Naive thymus-derived CD4-positive, alpha-beta T cell (primary cell): Measurements from ENCODE around the gene MBP. TPM values are rescaled to one million over a fixed set of nuclear protein-coding genes. Genes with fewer than 3 reads are reported as not detected.

Experiments
- ATAC-seq: fragments of 150-1000 bp; cut with Tn5 transposase; 2 replicates; pipeline ENCODE4 v1.10.0; 2021; ENCODE audit warnings: mild to moderate bottlenecking, moderate library complexity
- CTCF ChIA-PET: fragments of 350-600 bp; sonication (Branson Sonifier 250); formaldehyde crosslinking; loops from one replicate; lab custom pipeline; 2021; ENCODE audit warnings: antibody characterized with exemption; lab: Charles Lee
- POLR2A ChIA-PET: fragments of 350-600 bp; sonication (Branson Sonifier 250); formaldehyde crosslinking; loops from one replicate; lab custom pipeline; 2021; ENCODE audit warnings: antibody characterized with exemption, inconsistent platforms; lab: Charles Lee
- DNase-seq, 9 donors: peaks; one replicate each; pipeline versions ENCODE4 v3.0.0 to v3.0.0-alpha.2; 2020 to 2022; ENCODE audit warnings: mixed read lengths in 1 of 9
- H3K27ac ChIP-seq: one replicate; pipeline ENCODE4 v1.7.0; 2013; ENCODE audit warnings: mild to moderate bottlenecking, low read depth, low read length, moderate library complexity
- H3K27me3 ChIP-seq, 2 donors: one replicate each; pipeline ENCODE4 v1.7.0; 2013; ENCODE audit warnings: low read length in 2 of 2, mild to moderate bottlenecking in 2 of 2, moderate library complexity in 2 of 2; ENCODE audit not compliant: control insufficient read depth in 2 of 2, insufficient read depth in 2 of 2
- H3K36me3 ChIP-seq, 3 experiments: 1 replicate in 2 of 3; 2 replicates in 1 of 3; pipeline ENCODE4 v1.7.0; 2013; ENCODE audit warnings: low read length in 3 of 3, mild to moderate bottlenecking in 3 of 3, moderate library complexity in 1 of 3; ENCODE audit not compliant: insufficient read depth in 3 of 3, control insufficient read depth in 2 of 3
- H3K4me1 ChIP-seq, 2 donors: one replicate each; pipeline ENCODE4 v1.7.0; 2013; ENCODE audit warnings: low read length in 2 of 2, mild to moderate bottlenecking in 2 of 2, moderate library complexity in 1 of 2; ENCODE audit not compliant: control insufficient read depth in 2 of 2, insufficient read depth in 2 of 2
- H3K4me3 ChIP-seq: 2 replicates; pipeline ENCODE4 v1.7.0; 2013; ENCODE audit warnings: mild to moderate bottlenecking, low read length
- H3K9me3 ChIP-seq, 3 experiments: 1 replicate in 2 of 3; 2 replicates in 1 of 3; pipeline ENCODE4 v1.7.0; 2013; ENCODE audit warnings: low read length in 3 of 3; ENCODE audit not compliant: control insufficient read depth in 2 of 3
- H3K27ac Mint-ChIP-seq, 9 donors: one replicate each; pipeline ENCODE4 v1.8.0; 2020 to 2022; ENCODE audit warnings: mixed read lengths in 9 of 9, mild to moderate bottlenecking in 8 of 9, moderate library complexity in 5 of 9, inconsistent platforms in 2 of 9
- H3K27me3 Mint-ChIP-seq, 5 donors: one replicate each; pipeline ENCODE4 v1.8.0; 2021 to 2022; ENCODE audit warnings: mixed read lengths in 5 of 5, mild to moderate bottlenecking in 1 of 5
- H3K36me3 Mint-ChIP-seq, 5 donors: one replicate each; pipeline ENCODE4 v1.8.0; 2020 to 2022; ENCODE audit warnings: mixed read lengths in 5 of 5, mild to moderate bottlenecking in 3 of 5, inconsistent platforms in 1 of 5
- H3K4me1 Mint-ChIP-seq, 7 donors: one replicate each; pipeline ENCODE4 v1.8.0; 2020 to 2022; ENCODE audit warnings: mixed read lengths in 7 of 7, mild to moderate bottlenecking in 3 of 7, inconsistent platforms in 1 of 7
- H3K4me3 Mint-ChIP-seq, 10 donors: one replicate each; pipeline ENCODE4 v1.8.0; 2020 to 2022; ENCODE audit warnings: mild to moderate bottlenecking in 10 of 10, mixed read lengths in 10 of 10, moderate library complexity in 6 of 10, inconsistent platforms in 2 of 10
- H3K9me3 Mint-ChIP-seq, 11 donors: one replicate each; pipeline ENCODE4 v1.8.0; 2020 to 2022; ENCODE audit warnings: mixed read lengths in 11 of 11, mild to moderate bottlenecking in 4 of 11, inconsistent platforms in 1 of 11, moderate library complexity in 1 of 11
- intact Hi-C, 2 donors: fragments of 100-400 bp; cut with micrococcal nuclease; formaldehyde crosslinking; loops; one replicate each; pipeline ENCODE4 v1.15.1; 2023
- polyA plus RNA-seq, 2 donors: library from polyadenylated mRNA; unstranded; fragments of 300-500 nt; fragmentation: Illumina TruSeq; gene quantifications; one replicate each; pipeline ENCODE4 v1.2.3, GENCODE V29; 2021
- total RNA-seq, 6 experiments: library from RNA in 5 of 6; stranded (reverse) in 5 of 6; gene quantifications; 1 replicate in 5 of 6; 2 replicates in 1 of 6; pipeline ENCODE4 v1.2.3 and lab custom pipeline; 2021 to 2026

Gene MBP
- total and polyA plus RNA-seq, 7 experiments from 2014 or later, result 88.3 to 152 (median 107) TPM

DNA sequence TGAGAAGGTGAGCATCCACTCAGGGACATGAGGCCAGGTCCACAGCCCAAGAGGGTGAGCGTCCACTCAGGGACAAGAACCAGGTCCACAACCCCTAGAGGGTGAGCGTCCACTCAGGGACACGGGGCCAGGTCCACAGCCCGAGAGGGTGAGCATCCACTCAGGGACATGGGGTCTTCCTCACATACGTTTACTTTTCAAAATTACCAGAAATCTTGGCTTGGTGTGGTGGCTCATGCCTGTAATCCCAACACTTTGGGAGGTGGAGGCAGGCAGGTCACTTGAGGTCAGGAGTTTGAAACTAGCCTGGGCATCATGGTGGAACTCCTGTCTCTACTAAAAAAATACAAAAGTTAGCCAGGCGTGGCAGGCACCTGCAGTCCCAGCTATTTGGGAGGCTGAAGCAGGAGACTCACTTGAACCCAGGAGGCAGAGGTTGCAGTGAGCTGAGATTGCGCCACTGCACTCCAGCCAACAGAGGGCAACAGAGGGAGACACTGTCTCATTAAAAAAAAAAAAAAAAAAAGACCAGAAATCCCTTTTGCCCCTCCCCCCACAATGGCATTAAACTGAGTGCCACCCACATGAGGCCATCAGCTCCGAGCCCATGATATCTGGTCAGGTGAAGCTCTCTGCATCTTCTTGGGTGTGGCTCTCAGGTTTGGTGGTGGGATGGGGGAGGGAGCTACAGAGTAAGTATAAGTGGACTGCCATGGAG is 9.0 kb upstream of the MBP start:
- Histone ChIP-seq H3K4me1 (peaks cover 19 to 24% of the 10 kb centered on the region in 2 donors), H3K4me3 (no peak overlapping the region), H3K27ac (no peak overlapping the region), H3K36me3 (no peaks in the 10 kb centered on the region), H3K27me3 (no peaks in the 10 kb centered on the region), H3K9me3 (peaks cover 0 to 13% (median 10%) of the 10 kb centered on the region in 3 experiments)
- Mint-ChIP-seq H3K4me1 (peaks cover 28 to 49% (median 42%) of the 10 kb centered on the region in 7 donors), H3K27me3 (no peaks in the 10 kb centered on the region), H3K9me3 (peaks cover 4 to 42% (median 21%) of the 10 kb centered on the region in 11 donors), H3K27ac (peak overlapping the region; percentile 60 to 97 (median 86)), H3K4me3 (peak overlapping the region in 4 of 10 donors; percentile 43 to 62 (median 48)), H3K36me3 (peaks cover 6 to 32% (median 13%) of the 10 kb centered on the region in 5 donors)
- DNase-seq (no peak), ATAC-seq (no peak)
- intact Hi-C loops, result loop anchor here in 1 of 2 donors (2.0 kb wide), 2 partner anchors 17 to 65 kb away; no protein-coding TSS in a partner anchor
- POLR2A ChIA-PET, result interaction anchor here (1.1 to 12.0 kb wide), 8 partner anchors 10 to 88 kb away, joined by 3 to 83 read pairs (median 6); partner anchors contain the start of gene MBP
- CTCF ChIA-PET, result interaction anchor here (0.6 to 2.5 kb wide), 4 partner anchors 10 to 141 kb away, joined by 3 to 9 read pairs (median 6); partner anchors contain the start of gene MBP

DNA sequence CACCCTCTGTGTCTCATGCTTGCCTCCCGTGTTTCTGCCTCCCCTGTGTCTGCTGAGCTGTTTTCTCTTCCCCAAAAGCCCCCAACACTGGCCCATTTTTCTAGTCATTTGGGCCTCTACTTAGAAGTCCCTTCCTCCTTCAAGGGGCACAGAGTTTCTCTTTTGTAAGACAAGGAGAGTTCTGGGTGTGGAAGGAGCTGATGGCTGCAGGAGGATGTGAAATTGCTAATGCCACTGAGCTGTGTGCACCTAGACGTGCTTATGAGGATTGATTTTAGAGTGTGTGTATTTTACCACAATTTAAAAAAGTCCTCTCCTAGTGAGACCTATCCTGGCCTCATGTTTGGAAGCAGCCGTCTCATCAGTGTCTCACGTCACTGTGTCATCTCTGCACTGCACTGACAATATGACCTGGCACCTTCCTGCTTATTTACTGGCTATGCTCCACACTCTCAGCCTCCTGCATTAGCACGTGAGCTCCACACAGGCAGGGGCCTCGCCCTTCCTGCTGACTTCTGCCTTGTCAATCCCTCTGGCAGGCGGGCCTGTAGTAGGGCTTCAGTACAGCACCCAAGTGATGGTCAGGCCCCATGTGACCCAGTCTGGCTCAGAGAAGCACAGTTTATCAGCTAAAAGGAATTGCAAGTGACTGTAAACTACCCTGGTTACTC is 8.0 kb upstream of the MBP start:
- intact Hi-C loops, result loop anchor here (1.0 to 2.0 kb wide), 3 partner anchors 8 to 66 kb away; partner anchors contain the start of gene MBP (in 1 of the 2)
- Mint-ChIP-seq H3K36me3 (peaks cover 6 to 32% (median 13%) of the 10 kb centered on the region in 5 donors), H3K27me3 (no peaks in the 10 kb centered on the region), H3K27ac (peak overlapping the region; percentile 65 to 97 (median 86)), H3K4me1 (peaks cover 21 to 48% (median 33%) of the 10 kb centered on the region in 7 donors), H3K4me3 (peak overlapping the region; percentile 4 to 62 (median 43)), H3K9me3 (peaks cover 4 to 42% (median 21%) of the 10 kb centered on the region in 11 donors)
- Histone ChIP-seq H3K4me3 (no peak overlapping the region), H3K36me3 (no peaks in the 10 kb centered on the region), H3K27me3 (no peaks in the 10 kb centered on the region), H3K9me3 (peaks cover 0 to 13% (median 10%) of the 10 kb centered on the region in 3 experiments), H3K4me1 (peaks cover 19 to 20% of the 10 kb centered on the region in 2 donors), H3K27ac (peak overlapping the region; percentile 14)
- ChIA-PET POLR2A (interaction anchor here (1.1 to 12.0 kb wide), 8 partner anchors 9 to 87 kb away, joined by 3 to 83 read pairs (median 6); partner anchors contain the start of gene MBP), CTCF (interaction anchor here (1.0 to 2.5 kb wide), 3 partner anchors 9 to 140 kb away, joined by 6 to 9 read pairs (median 6); partner anchors contain the start of gene MBP)
- ATAC-seq (peak; percentile 92), DNase-seq (peak in 7 of 9 donors; percentile 61 to 77 (median 69))

GRCh38 chr18:77140030-77140429 is 7.4 kb upstream of the MBP start:
- Mint-ChIP-seq H3K27me3 (no peaks in the 10 kb centered on the region), H3K4me3 (peak overlapping the region in 7 of 10 donors; percentile 23 to 62 (median 44)), H3K4me1 (peaks cover 21 to 52% (median 34%) of the 10 kb centered on the region in 7 donors), H3K27ac (peak overlapping the region; percentile 65 to 97 (median 86)), H3K9me3 (peaks cover 4 to 40% (median 21%) of the 10 kb centered on the region in 11 donors), H3K36me3 (peaks cover 6 to 32% (median 13%) of the 10 kb centered on the region in 5 donors)
- POLR2A ChIA-PET, result interaction anchor here (1.2 to 12.0 kb wide), 7 partner anchors 9 to 86 kb away, joined by 3 to 83 read pairs (median 6); partner anchors contain the start of gene MBP
- DNase-seq, result no peak
- H3K27ac ChIP-seq, result peak overlapping the region; percentile 14
- intact Hi-C loops, result loop anchor here (1.0 to 2.0 kb wide), 3 partner anchors 8 to 67 kb away; partner anchors contain the start of gene MBP (in 1 of the 2)
- peaks cover 19 to 20% of the 10 kb centered on the region in 2 donors for H3K4me1 ChIP-seq
- no peak overlapping the region for H3K4me3 ChIP-seq
- no peaks in the 10 kb centered on the region for H3K36me3 ChIP-seq
- H3K27me3 ChIP-seq, result no peaks in the 10 kb centered on the region
- CTCF ChIA-PET, result interaction anchor here (1.0 to 2.5 kb wide), 3 partner anchors 8 to 140 kb away, joined by 6 to 9 read pairs (median 6); partner anchors contain the start of gene MBP
- H3K9me3 ChIP-seq, result peaks cover 0 to 13% (median 10%) of the 10 kb centered on the region in 3 experiments
- no peak for ATAC-seq

DNA sequence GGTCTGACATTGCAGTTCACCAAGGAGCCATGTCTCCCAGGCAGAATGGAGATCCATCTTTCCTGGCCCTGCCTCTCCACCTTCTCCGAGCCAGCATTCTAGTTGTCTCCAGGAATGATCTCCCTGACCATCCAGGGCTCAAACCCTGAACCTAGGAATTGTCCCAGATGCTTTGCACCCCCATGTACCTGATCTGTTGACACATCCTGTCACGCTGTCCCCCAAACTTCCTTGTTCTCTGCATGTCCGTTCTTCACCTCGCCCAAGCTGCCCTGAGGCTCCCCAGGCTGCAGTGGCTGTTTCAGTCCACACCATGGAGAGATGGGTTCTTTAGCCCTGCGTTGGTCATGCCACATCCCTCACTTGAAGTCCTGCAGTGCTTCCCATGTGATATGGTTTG is 7.0 kb upstream of the MBP start:
- Mint-ChIP-seq H3K27ac (peak overlapping the region in 8 of 9 donors; percentile 65 to 97 (median 87)), H3K4me3 (no peak overlapping the region), H3K27me3 (no peaks in the 10 kb centered on the region), H3K9me3 (peaks cover 4 to 36% (median 19%) of the 10 kb centered on the region in 11 donors), H3K4me1 (peaks cover 23 to 55% (median 38%) of the 10 kb centered on the region in 7 donors), H3K36me3 (peaks cover 6 to 31% (median 13%) of the 10 kb centered on the region in 5 donors)
- POLR2A ChIA-PET, result interaction anchor here (1.9 to 12.0 kb wide), 2 partner anchors 8 to 37 kb away, joined by 9 to 83 read pairs; partner anchors contain the start of gene MBP
- Histone ChIP-seq H3K4me3 (no peak overlapping the region), H3K4me1 (peaks cover 16 to 20% of the 10 kb centered on the region in 2 donors), H3K27me3 (no peaks in the 10 kb centered on the region), H3K27ac (no peak overlapping the region), H3K9me3 (peaks cover 0 to 13% (median 10%) of the 10 kb centered on the region in 3 experiments), H3K36me3 (no peaks in the 10 kb centered on the region)
- intact Hi-C loops, result loop anchor here (1.0 to 2.0 kb wide), 3 partner anchors 7 to 67 kb away; partner anchors contain the start of gene MBP (in 1 of the 2)
- DNase-seq (no peak), ATAC-seq (no peak)
- CTCF ChIA-PET, result interaction anchor here (2.5 kb wide), 1 partner anchor 139 kb away, joined by 9 read pairs; no protein-coding TSS in a partner anchor

DNA sequence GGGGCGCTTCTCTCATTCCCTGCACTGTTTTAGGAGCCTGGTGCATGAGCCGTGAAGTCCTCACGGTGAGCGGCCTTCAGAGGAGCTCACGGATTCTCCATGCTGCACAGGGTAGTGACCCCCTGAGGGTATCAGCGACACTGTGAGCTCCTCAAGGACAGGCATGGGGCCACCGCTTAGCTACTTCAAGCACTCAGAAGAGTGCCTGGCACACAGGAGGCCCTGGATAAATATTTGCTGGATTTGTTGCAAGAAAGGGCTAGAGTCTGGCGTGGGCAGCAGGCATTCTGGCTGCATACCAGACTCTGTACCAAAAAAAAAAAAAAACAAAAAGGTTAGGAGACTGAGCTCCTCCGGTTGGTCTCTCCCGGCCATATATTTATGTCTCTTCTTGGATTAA is 5.7 kb upstream of the MBP start:
- Histone ChIP-seq H3K36me3 (no peaks in the 10 kb centered on the region), H3K27me3 (no peaks in the 10 kb centered on the region), H3K9me3 (peaks cover 0 to 3% (median 2%) of the 10 kb centered on the region in 3 experiments), H3K4me3 (no peak overlapping the region), H3K27ac (no peak overlapping the region), H3K4me1 (peaks cover 19 to 33% of the 10 kb centered on the region in 2 donors)
- CTCF ChIA-PET, result no interaction called here
- ATAC-seq (no peak), DNase-seq (no peak)
- Mint-ChIP-seq H3K36me3 (peaks cover 6 to 22% (median 8%) of the 10 kb centered on the region in 5 donors), H3K4me3 (no peak overlapping the region), H3K27me3 (no peaks in the 10 kb centered on the region), H3K27ac (peak overlapping the region in 2 of 9 donors; percentile 17 to 72), H3K4me1 (peaks cover 34 to 65% (median 50%) of the 10 kb centered on the region in 7 donors), H3K9me3 (peaks cover 0 to 22% (median 11%) of the 10 kb centered on the region in 11 donors)
- POLR2A ChIA-PET, result interaction anchor here (0.6 to 1.1 kb wide), 4 partner anchors 8 to 660 kb away, joined by 3 read pairs; no protein-coding TSS in a partner anchor
- intact Hi-C loops, result no loop called here
